ENCODE results near the gene SOHLH1.

The SOHLH1 gene, protein sequence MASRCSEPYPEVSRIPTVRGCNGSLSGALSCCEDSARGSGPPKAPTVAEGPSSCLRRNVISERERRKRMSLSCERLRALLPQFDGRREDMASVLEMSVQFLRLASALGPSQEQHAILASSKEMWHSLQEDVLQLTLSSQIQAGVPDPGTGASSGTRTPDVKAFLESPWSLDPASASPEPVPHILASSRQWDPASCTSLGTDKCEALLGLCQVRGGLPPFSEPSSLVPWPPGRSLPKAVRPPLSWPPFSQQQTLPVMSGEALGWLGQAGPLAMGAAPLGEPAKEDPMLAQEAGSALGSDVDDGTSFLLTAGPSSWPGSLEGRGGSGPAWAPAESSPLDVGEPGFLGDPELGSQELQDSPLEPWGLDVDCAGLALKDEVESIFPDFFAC

DNA sequence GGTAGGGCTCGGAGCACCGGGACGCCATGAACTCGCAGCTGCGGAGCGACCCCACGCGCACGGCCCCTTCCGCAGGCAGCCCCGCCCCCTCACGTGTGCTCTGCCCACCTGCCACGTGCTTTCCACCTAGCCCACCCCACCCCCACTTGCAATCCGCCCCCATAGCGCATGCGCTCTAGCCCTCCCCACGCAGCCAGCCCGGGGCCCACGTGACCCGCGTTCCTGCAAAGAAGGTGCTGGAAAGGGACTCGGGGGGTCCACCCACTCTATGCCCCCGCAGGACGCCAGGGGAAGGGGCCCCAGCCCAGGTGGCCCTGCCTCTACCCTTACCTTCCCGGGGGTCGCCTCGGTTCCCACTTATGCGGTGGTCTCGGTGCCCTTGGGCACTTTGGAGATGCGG lies at the start of gene SOHLH1:
Gene SOHLH1 (minus strand): TSS at position 42 of the 400 bp plus-strand sequence. CDS start 14 bp downstream, at position 28.
- no peaks in the 10 kb centered on the region for H3K9me3 Mint-ChIP-seq
- H3K4me3 Mint-ChIP-seq = no peak within 1 kb of the TSS
- ATAC-seq = no peak
- H3K4me1 Mint-ChIP-seq = no peaks in the 10 kb centered on the region
- no peaks in the 10 kb centered on the region for H3K36me3 Mint-ChIP-seq
- H3K27ac Mint-ChIP-seq = no peak within 1 kb of the TSS
- peaks cover 34% of the 10 kb centered on the region for H3K27me3 Mint-ChIP-seq

DNA sequence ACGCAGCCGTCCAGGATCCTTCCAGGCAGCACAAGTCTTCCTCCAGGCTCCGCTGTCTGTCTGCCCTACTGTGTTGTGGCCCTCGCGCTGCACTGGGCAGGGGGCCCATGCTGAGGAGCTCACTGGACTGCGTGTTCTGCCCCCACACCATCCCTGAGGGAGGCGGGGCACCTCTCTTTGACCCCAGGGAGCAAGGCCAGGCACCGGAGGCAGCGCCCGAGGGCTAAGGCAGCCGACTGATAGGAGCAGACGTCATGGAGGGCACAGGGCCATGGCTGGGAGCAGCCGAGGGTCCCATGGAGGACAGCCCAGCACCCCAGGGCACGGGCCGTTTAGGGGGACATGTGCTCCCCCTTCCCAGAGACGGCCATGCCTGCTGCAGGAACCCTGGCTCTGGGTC lies 49.4 kb upstream of the SOHLH1 start:
- peaks cover 7% of the 10 kb centered on the region for H3K9me3 Mint-ChIP-seq
- no peaks in the 10 kb centered on the region for H3K36me3 Mint-ChIP-seq
- no peak overlapping the region for H3K4me3 Mint-ChIP-seq
- ATAC-seq = no peak
- peaks cover 38% of the 10 kb centered on the region for H3K27me3 Mint-ChIP-seq
- H3K4me1 Mint-ChIP-seq = no peaks in the 10 kb centered on the region
- no peak overlapping the region for H3K27ac Mint-ChIP-seq

DNA sequence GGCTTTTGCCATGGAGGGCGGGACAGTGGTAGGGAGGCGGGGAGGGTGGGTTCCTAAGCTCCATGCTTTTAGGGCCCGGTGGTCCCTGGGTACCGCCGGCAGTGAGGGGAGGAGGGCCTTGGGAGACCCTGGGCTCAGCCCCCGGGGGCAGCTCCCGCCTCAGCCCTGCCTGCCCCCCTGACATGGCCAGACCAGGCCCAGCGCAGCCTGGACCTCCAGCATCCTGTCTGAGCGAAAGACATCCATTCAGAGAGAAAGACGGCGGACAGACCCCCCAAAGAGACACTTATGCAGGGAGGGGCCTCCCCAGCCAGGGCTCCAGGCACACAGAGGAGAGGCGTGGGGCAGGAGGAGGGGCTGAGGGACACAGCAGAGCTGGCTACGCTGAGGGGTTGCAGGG lies 48.0 kb upstream of the SOHLH1 start:
- ATAC-seq = no peak
- peaks cover 35% of the 10 kb centered on the region for H3K27me3 Mint-ChIP-seq
- H3K9me3 Mint-ChIP-seq = peaks cover under 1% of the 10 kb centered on the region
- no peaks in the 10 kb centered on the region for H3K4me1 Mint-ChIP-seq
- no peak overlapping the region for H3K27ac Mint-ChIP-seq
- H3K4me3 Mint-ChIP-seq = no peak overlapping the region
- H3K36me3 Mint-ChIP-seq = no peaks in the 10 kb centered on the region

DNA sequence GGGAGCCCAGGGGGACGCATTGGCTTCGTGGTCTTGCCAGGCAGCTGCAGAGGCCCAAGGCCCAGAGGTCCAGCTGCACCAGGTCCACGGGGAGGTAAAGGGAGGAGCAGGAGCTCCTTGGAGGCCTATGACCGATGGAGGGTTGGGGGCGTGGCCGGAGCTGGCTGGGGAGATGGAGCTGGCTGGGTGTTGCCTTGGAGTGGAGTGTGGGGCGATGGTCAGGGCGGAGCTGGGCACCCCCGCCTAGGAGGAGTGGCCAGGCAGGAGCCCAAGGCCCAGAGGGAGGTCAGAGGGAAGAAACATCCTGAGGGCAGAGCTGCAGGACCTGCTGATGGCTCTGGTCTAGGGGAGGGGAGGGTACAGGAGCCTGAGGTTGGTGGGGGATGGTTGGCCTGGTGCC lies 47.3 kb upstream of the SOHLH1 start:
- Mint-ChIP-seq H3K27me3 (peaks cover 30% of the 10 kb centered on the region), H3K4me1 (no peaks in the 10 kb centered on the region), H3K36me3 (no peaks in the 10 kb centered on the region), H3K4me3 (no peak overlapping the region), H3K9me3 (no peaks in the 10 kb centered on the region), H3K27ac (no peak overlapping the region)
- ATAC-seq = no peak

DNA sequence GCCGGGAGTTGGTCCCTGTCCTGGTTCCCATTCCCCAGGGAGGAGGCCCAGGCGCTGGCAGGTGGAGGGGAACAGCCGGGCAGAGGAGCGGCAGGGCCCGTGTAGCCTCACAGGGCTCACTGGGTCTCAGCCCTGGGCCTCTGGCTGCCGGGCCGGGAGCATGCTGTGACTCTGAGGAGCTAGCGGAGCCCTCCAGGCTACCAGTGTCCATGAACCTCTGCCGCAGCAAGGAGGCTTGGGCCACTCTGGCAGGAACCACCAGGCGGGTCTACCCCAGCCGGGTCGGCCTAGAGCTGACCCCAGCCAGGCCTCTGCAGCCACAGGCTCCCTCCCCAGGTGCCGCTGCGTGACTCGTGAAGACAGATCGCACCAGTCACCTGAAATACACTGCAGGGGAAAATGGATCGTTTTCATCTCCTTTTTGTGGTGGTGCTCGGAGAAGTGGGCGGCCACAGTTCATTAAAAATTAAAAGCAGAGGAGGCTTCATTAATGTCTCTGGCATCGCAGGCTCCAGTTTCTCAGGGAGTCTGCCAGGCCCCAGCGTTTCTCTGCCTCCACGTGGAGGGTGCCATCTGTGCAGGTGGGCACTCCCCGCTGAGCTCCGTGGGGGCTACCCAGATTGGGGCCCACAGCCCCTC lies 46.5 kb upstream of the SOHLH1 start:
- Mint-ChIP-seq H3K36me3 (no peaks in the 10 kb centered on the region), H3K27ac (no peak overlapping the region), H3K4me1 (no peaks in the 10 kb centered on the region), H3K4me3 (no peak overlapping the region), H3K27me3 (peaks cover 36% of the 10 kb centered on the region), H3K9me3 (no peaks in the 10 kb centered on the region)
- ATAC-seq = no peak

DNA sequence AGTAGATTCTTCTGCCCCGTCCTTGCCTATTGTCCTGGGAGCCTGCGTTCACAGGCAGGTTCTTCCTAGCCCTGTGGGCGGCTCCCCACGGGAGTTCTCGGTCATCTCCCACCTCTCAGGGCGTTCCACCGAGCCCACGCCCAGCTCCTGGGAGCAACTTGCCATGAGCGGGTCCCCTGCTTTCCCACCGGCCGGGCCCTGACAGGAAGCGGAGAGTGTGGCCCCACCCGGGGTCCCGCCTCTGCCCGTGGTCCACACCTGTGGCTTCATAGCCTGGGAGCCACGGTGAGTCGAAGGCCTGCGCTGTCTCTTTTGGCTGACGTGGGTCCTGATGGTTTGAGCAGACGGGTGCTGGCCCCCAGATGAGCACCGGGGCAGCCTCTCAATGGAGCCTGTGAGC lies 45.9 kb upstream of the SOHLH1 start:
- Mint-ChIP-seq H3K4me1 (no peaks in the 10 kb centered on the region), H3K27me3 (peaks cover 41% of the 10 kb centered on the region), H3K9me3 (no peaks in the 10 kb centered on the region), H3K36me3 (no peaks in the 10 kb centered on the region), H3K4me3 (no peak overlapping the region), H3K27ac (no peak overlapping the region)
- ATAC-seq = no peak

DNA sequence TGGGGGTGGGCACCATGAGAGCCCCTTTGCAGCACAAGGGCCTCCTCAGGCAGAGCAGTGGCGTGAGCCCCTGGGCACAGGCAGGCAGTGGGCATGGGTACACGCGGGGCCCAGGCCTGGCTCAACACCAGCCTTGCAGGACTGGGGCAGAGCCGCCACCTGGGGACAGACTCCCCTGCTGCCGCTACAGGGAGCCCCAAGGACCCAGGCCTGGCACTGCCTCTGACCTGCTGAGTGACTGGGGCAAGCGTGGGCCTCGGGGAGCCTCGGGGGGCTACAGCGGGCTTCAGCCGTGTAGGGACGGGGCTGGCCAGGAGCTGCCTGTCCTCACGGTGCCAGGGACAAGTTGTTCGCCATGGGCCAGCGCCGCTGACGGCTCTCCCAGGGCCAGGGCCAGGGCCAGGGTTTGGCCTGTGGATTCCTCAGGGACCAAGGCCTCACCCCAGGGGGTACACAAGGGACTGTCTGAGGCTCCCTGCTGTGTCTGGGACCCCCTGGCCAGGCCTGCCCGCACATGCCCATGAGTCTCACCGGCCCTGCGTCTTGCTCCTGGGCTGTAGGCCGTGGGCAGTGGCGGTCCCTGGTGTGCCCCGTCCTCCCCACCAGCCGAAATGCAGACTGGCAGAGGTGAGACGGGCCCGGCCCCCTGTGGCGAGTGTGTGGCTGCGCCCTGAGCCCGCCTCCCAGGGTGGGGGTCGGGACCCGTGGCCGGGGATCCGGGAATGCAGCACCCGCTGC lies 45.2 kb upstream of the SOHLH1 start:
- Mint-ChIP-seq H3K27ac (no peak overlapping the region), H3K4me1 (no peaks in the 10 kb centered on the region), H3K9me3 (no peaks in the 10 kb centered on the region), H3K4me3 (no peak overlapping the region), H3K27me3 (peaks cover 41% of the 10 kb centered on the region), H3K36me3 (no peaks in the 10 kb centered on the region)
- no peak for ATAC-seq

DNA sequence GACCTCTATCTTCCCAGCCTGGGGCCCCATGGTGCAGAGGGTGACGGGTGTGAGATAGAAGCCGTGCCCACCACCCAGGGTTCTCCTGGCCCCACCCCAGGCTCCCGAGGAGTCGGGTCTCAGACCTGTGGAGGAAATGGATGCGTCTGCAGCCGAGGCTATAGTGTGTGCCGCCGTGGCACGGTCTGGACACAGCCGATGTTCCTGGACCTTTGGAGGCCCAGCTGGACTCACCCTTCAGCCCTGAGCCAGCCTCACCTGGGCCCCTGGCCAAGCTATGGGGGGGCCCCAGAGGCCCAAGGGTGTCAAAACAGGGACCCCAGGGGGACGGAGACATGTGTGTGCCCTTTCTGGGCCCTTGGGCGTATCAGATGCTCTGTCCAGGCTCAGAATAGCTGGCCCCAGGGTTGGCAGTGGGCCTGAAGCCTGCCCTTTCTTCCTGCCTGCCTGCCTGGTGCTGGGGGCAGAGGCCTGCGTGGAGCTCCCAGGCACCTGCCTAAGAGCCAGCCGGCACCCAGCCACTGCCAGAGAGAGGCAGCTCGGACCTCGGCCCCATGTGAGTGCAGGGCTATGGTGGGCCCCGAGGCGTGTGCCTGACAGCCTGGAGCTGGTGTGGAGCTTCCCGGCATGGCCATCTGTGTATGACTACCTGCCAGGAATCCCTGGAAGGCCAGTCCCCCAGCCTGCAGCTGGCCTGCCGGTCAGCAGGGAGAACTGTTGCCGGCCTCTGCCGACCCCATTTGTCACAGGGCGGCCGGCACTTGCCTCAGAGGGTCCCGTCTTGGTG lies 44.5 kb upstream of the SOHLH1 start:
- no peaks in the 10 kb centered on the region for H3K4me1 Mint-ChIP-seq
- no peak overlapping the region for H3K27ac Mint-ChIP-seq
- H3K9me3 Mint-ChIP-seq = no peaks in the 10 kb centered on the region
- no peak overlapping the region for H3K4me3 Mint-ChIP-seq
- peaks cover 48% of the 10 kb centered on the region for H3K27me3 Mint-ChIP-seq
- no peaks in the 10 kb centered on the region for H3K36me3 Mint-ChIP-seq
- no peak for ATAC-seq

DNA sequence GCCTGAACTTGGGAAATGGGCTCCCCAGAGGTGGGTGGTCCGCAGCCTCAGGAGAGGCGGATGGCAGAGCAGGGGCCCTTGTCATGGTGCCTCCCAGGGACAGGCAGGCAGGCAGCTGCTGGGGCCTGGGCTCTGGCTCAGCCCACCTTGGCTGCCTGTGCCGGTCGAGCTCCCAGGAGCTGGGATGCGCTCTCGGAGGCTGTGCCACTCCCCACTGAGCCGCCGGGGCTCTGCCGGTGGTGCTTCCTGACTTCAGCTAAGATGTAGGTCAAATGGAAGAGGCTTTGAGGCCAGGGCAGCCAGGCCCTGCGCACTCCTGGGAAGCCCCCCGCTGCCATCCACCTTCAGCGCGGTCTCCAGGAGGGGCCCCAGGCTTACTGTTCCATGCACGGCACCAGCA lies 43.7 kb upstream of the SOHLH1 start:
- H3K27ac Mint-ChIP-seq = no peak overlapping the region
- no peak for ATAC-seq
- no peaks in the 10 kb centered on the region for H3K36me3 Mint-ChIP-seq
- H3K4me3 Mint-ChIP-seq = no peak overlapping the region
- H3K4me1 Mint-ChIP-seq = no peaks in the 10 kb centered on the region
- peaks cover 54% of the 10 kb centered on the region for H3K27me3 Mint-ChIP-seq
- no peaks in the 10 kb centered on the region for H3K9me3 Mint-ChIP-seq

DNA sequence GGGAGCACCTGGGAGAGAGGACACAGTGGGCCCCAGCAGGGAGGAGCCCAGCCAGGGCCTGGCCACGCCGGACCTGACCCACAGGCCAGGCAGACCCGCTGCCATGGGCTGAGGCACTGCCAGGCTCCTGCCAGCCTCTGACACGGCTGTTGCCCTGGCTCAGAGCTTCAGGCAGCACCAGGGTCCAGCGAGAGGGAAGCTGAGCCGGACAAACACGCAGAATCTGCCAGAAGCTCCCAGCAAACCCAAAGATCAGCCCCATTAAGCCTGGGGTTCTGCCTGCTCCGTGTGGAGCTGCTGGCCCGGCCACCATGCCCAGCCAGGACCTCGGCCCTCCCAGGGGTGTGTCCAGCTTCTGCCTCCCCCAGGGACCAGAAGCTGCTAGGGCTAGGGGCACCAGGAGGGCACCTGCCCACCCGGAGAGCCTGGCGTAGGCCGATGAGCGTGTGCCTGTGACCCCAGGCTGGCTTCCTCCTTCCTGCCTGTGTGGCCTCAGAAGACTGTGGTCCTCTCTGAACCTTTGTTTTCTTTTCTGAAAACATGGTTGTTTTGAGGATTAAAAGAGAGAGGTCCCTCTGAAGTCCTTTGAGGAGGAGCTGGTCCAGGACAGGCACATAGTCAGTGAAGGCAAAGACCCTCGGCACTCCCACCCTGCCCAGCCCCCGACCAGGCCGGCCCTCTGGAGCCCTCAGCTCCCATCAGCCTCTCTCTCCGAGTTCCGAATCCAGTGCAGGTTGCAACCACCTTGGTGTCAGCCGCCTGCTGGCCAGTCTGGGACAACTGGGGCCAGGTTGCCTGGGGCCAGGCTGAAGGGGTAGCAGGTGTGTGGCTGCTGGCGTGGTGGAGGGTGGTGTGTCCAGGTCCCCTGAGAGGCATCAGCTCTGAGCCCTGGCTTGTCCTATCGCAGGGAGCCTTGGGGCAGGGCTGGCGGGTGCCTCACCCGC lies 42.3 kb upstream of the SOHLH1 start:
- Mint-ChIP-seq H3K4me3 (no peak overlapping the region), H3K27ac (no peak overlapping the region), H3K36me3 (no peaks in the 10 kb centered on the region), H3K4me1 (no peaks in the 10 kb centered on the region), H3K27me3 (peaks cover 59% of the 10 kb centered on the region), H3K9me3 (no peaks in the 10 kb centered on the region)
- no peak for ATAC-seq

DNA sequence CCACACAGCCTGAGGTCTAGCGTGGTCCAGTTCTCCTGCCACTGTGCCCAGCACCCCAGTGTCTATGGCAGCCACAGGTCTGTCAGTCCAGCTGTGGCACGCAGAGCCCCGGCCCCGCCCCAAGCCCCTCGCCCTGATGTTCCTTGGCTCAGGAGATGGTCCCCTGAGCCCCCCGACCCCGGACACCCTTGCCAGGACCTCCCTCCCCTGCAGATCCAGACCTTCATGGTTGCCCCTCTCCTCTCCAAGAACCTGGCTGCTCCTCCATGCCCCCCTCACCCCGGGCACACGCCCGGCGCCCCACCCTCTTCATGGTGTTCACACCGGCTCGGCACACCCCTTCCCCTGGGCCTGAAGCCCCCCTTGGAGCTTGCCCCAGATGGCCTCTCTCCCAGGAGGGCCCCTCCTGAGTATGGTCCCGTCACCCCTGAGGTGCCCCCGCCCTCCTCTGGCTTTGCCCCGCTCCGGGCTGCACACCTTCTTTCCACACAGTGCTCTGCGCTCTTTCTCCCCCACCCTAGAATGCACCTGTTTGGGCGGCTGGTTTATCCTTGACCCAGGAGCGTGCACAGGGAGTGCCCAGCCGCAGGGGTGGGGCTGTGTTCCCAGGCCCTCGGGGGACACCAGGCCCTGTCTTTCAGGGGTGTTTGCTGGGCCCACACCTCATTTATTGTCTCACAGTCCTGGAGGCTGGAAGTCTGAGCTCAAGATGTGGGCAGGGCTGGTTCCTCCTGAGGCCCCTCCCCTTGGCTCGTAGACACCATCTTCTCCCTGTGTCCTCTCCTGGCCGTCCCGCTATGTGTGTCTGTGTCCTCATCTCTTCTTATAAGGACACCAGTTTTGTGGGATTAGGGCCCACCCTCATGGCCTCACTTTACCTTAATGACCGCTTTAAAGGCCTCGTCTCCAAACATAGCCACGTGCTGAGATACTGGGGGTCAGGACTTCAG lies 40.3 kb upstream of the SOHLH1 start:
- Mint-ChIP-seq H3K27ac (no peak overlapping the region), H3K4me3 (no peak overlapping the region), H3K4me1 (no peaks in the 10 kb centered on the region), H3K27me3 (peaks cover 54% of the 10 kb centered on the region), H3K9me3 (no peaks in the 10 kb centered on the region), H3K36me3 (no peaks in the 10 kb centered on the region)
- ATAC-seq = no peak

DNA sequence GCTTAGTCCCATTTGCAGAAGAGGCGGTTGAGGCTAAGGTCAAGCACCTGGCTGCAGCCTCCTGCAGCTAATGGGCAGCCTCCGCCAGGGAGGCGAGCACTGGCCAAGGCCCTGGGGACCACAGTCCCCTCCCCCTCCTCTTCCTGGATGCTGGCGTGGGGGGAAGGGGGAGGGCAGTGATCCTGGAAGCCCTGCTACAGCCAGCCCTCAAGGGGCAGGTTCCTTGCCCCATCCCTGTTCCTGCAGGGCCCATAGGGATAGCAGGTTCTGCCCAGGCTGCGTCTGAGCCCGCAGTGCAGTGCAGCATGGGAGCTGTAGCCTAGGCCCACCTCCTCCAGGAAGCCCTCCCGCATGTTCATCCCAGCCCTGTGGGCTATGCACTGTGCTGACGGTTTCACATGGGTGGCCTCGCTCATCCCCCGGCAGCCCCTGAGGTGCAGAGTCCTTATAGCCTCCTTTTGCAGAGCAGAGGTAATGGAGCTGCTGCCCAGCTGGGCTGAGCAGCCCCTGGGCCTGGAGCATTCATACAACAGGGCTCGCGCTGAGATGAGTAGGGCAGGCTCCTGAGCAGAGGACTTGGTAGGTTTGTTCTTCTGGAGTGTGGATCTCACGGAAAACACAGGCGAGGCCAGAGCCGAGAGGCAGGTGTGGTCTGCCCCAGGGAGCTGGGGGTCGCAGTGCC lies 38.7 kb upstream of the SOHLH1 start:
- ATAC-seq = no peak
- Mint-ChIP-seq H3K9me3 (peaks cover 3% of the 10 kb centered on the region), H3K36me3 (no peaks in the 10 kb centered on the region), H3K27ac (no peak overlapping the region), H3K27me3 (peaks cover 53% of the 10 kb centered on the region), H3K4me3 (no peak overlapping the region), H3K4me1 (no peaks in the 10 kb centered on the region)

Measured in stimulated activated memory B cell treated with anti-CD40 and anti-IgM and Interleukin-4, amounts not matched to agents 10 μg/mL and 1 μg/mL and 100 μg/mL, for 72 hours (primary cell).